Measurements from ENCODE around the gene TMA7. TPM values are rescaled to one million over a fixed set of nuclear protein-coding genes. Genes with fewer than 3 reads are reported as not detected.

The TMA7 gene
- total RNA-seq, 2 experiments from 2014 or later, result 250 to 313 TPM

DNA sequence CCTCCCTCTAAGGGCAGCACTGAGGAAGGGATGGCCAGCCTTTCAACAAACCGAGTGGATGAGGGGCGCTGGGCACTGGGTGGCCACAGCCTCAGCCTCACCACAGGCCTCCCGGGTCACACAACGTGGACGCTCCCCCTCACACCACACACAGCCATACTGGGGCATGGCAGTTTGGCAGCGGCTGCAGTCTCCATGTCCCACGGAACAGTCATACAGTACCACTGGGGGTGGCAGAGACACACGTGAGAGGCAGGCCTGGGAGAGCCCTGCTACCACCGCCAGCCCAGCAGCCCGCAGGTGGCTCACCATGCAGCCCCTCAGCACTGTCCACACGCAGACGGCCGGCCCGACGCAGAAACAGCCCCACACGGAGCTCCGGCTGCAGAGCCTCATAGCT, 21.9 kb upstream of the TMA7 start:
- no peak for DNase-seq (ENCODE audit: low spot score)

DNA sequence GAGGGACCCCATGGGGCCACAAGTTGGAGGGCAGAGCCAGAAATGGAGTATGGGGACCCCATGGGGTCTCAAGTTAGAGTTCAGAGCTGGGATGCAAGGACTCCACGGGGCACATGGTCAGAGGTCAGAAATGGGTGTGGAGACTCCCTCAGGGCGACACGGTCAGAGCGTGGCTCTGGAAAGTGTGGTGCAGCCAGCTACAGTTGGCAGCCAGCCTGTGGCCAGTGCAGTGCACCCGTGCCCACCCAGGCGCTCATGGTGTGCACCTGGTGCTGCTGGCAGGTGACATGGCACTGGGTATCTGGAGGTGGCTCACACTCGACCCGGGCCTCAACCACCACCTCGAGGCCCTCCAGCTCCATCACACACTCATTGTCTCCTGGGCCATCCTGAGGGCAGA, 21.4 kb upstream of the TMA7 start:
- Histone ChIP-seq H3K9me2 (ENCODE audit: insufficient read depth, low read length) (no peaks in the 10 kb centered on the region), H3K79me2 (ENCODE audit: insufficient read depth, low read depth, low read length) (no peaks in the 10 kb centered on the region), H3K4me1 (ENCODE audit: insufficient read depth, low read length, poor library complexity, severe bottlenecking) (peaks cover under 1% of the 10 kb centered on the region), H4K20me1 (ENCODE audit: insufficient read depth, low read length) (no peaks in the 10 kb centered on the region), H3K27ac (ENCODE audit: low read depth, low read length, poor library complexity, severe bottlenecking) (no peak overlapping the region), H3K4me3 (ENCODE audit: low read depth, low read length, poor library complexity, severe bottlenecking) (no peak overlapping the region), H3K4me2 (ENCODE audit: low read length) (no peak overlapping the region), H3K9me3 (ENCODE audit: low read length) (no peaks in the 10 kb centered on the region), H3K36me3 (ENCODE audit: insufficient read depth, low read length) (no peaks in the 10 kb centered on the region), H2AFZ (ENCODE audit: low read length) (no peak overlapping the region)
- ChIA-PET CTCF (ENCODE audit: unreplicated experiment) (no interaction called here), POLR2A (interaction anchor here (0.6 to 0.9 kb wide), 3 partner anchors 11 to 114 kb away, joined by 3 to 6 read pairs (median 3); no protein-coding TSS in a partner anchor)
- BruUV-seq (replicated peaks), result no TSS peak
- no peak for DNase-seq (ENCODE audit: low spot score)
- TF ChIP-seq, protein P1, sequence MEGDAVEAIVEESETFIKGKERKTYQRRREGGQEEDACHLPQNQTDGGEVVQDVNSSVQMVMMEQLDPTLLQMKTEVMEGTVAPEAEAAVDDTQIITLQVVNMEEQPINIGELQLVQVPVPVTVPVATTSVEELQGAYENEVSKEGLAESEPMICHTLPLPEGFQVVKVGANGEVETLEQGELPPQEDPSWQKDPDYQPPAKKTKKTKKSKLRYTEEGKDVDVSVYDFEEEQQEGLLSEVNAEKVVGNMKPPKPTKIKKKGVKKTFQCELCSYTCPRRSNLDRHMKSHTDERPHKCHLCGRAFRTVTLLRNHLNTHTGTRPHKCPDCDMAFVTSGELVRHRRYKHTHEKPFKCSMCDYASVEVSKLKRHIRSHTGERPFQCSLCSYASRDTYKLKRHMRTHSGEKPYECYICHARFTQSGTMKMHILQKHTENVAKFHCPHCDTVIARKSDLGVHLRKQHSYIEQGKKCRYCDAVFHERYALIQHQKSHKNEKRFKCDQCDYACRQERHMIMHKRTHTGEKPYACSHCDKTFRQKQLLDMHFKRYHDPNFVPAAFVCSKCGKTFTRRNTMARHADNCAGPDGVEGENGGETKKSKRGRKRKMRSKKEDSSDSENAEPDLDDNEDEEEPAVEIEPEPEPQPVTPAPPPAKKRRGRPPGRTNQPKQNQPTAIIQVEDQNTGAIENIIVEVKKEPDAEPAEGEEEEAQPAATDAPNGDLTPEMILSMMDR (conservative IDR thresholded peaks at IDR 0.05; ENCODE audit: low read length), result no peak
- intact Hi-C loops (cut with micrococcal nuclease; ENCODE audit: unreplicated experiment), result no loop called here

More for the DNA sequence above, 21.9 kb upstream of the TMA7 start:
- Histone ChIP-seq H3K4me1 (ENCODE audit: insufficient read depth, low read length, poor library complexity, severe bottlenecking) (peaks cover 6% of the 10 kb centered on the region), H4K20me1 (ENCODE audit: insufficient read depth, low read length) (no peaks in the 10 kb centered on the region), H3K4me2 (ENCODE audit: low read length) (no peak overlapping the region), H3K27ac (ENCODE audit: low read depth, low read length, poor library complexity, severe bottlenecking) (no peak overlapping the region), H3K4me3 (ENCODE audit: low read depth, low read length, poor library complexity, severe bottlenecking) (no peak overlapping the region), H3K9me2 (ENCODE audit: insufficient read depth, low read length) (no peaks in the 10 kb centered on the region), H2AFZ (ENCODE audit: low read length) (no peak overlapping the region), H3K9me3 (ENCODE audit: low read length) (no peaks in the 10 kb centered on the region), H3K36me3 (ENCODE audit: insufficient read depth, low read length) (no peaks in the 10 kb centered on the region), H3K79me2 (ENCODE audit: insufficient read depth, low read depth, low read length) (no peaks in the 10 kb centered on the region)
- ChIA-PET CTCF (ENCODE audit: unreplicated experiment) (no interaction called here), POLR2A (interaction anchor here (0.7 kb wide), 1 partner anchor 115 kb away, joined by 6 read pairs; no protein-coding TSS in a partner anchor)
- TF ChIP-seq, protein P1 (conservative IDR thresholded peaks at IDR 0.05; ENCODE audit: low read length), result no peak
- no peak for TF ChIP-seq EZH2phosphoT487 (IDR thresholded peaks at IDR 0.05; ENCODE audit: borderline replicate concordance, low read depth, low read length)
- no TSS peak for BruUV-seq (replicated peaks)
- intact Hi-C loops (cut with micrococcal nuclease; ENCODE audit: unreplicated experiment), result no loop called here

DNA sequence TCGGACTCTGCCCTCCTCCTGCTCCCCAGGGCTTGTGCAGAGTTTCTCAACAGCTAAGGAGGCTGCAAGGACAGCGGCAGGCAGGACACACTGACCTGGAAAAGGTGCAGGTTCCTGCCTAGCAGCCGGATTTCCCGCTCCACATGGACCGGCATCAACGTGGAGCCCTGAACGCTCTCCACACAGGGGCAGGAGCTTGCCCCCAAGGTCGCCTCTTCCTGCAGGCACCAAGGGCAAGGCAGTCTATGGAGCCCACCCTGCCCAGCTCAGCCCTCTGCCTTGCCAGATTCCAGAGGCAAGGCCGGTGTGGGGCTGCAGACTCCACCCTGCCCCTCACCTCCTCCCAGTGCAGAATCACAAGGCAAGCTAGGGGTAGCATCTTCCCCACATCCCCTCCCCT, 20.9 kb upstream of the TMA7 start:
- DNase-seq (ENCODE audit: low spot score), result no peak
- no peaks in the 10 kb centered on the region for H3K4me1 ChIP-seq (ENCODE audit: insufficient read depth, low read length, poor library complexity, severe bottlenecking)
- ChIA-PET POLR2A (interaction anchor here (0.6 to 0.9 kb wide), 3 partner anchors 12 to 640 kb away, joined by 3 read pairs; no protein-coding TSS in a partner anchor), CTCF (ENCODE audit: unreplicated experiment) (no interaction called here)
- no peaks in the 10 kb centered on the region for H4K20me1 ChIP-seq (ENCODE audit: insufficient read depth, low read length)
- intact Hi-C loops (cut with micrococcal nuclease; ENCODE audit: unreplicated experiment), result no loop called here
- no peaks in the 10 kb centered on the region for H3K9me3 ChIP-seq (ENCODE audit: low read length)
- H3K36me3 ChIP-seq (ENCODE audit: insufficient read depth, low read length), result no peaks in the 10 kb centered on the region
- no peak overlapping the region for H3K27ac ChIP-seq (ENCODE audit: low read depth, low read length, poor library complexity, severe bottlenecking)
- no peak overlapping the region for H3K4me3 ChIP-seq (ENCODE audit: low read depth, low read length, poor library complexity, severe bottlenecking)
- no TSS peak for BruUV-seq (replicated peaks)
- H3K4me2 ChIP-seq (ENCODE audit: low read length), result no peak overlapping the region
- H2AFZ ChIP-seq (ENCODE audit: low read length), result no peak overlapping the region
- H3K79me2 ChIP-seq (ENCODE audit: insufficient read depth, low read depth, low read length), result no peaks in the 10 kb centered on the region
- no peak for TF ChIP-seq EZH2phosphoT487 (IDR thresholded peaks at IDR 0.05; ENCODE audit: borderline replicate concordance, low read depth, low read length)
- TF ChIP-seq, protein P1 (conservative IDR thresholded peaks at IDR 0.05; ENCODE audit: low read length), result no peak
- H3K9me2 ChIP-seq (ENCODE audit: insufficient read depth, low read length), result no peaks in the 10 kb centered on the region
